ENCODE data around the gene FAM124B.

Gene FAM124B, protein sequence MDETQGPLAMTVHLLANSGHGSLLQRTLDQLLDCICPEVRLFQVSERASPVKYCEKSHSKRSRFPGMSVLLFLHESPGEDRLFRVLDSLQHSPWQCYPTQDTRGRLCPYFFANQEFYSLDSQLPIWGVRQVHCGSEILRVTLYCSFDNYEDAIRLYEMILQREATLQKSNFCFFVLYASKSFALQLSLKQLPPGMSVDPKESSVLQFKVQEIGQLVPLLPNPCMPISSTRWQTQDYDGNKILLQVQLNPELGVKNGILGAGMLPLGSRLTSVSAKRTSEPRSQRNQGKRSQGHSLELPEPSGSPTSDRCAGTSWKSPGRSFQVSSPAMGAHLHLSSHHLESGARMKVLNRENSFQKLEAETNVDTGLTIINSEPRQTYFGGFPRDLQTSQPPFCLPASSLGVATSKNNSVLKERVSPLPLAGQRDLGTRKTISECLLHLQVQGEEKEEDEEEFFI

DNA sequence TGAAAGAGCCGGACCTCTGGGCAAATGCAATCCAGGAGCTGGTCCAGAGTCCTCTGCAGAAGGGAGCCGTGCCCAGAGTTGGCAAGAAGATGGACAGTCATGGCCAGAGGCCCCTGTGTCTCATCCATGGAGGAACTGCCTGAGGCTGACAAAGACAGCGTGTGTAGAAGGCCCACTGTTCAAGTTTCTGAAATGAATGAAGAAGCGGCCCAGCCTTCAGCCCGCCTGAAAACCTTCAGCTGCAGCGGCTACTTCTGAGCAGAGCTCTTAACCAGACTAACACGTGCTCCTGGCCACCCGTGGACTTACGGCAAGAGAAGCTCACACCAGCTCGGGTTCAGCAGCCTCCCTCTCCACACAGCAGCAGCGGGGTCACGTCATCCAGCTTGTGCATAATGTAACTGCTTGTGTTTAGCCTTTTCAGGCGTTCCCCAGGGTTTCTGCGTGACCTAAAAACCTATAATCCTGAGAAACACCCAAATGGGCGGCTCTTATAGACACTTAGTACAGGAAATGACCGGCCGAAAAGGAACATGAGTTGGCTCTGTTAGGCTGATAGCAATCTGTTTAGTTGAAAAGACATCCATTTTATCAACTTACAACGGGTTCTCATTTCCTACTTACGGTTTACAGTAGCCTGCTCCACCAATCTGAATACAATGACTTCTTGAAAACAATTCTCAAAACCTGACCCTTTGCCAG is at the start of gene FAM124B:
Gene FAM124B, minus strand, starts transcription at position 467 of the 702 bp plus-strand sequence. Its CDS starts 339 bp downstream, at position 128.
- DNase-seq (ENCODE audit: low spot score), result no peak

- DNase-seq (ENCODE audit: low spot score), result peak; percentile 47
These were observed 47.6 kb upstream of the FAM124B start for GRCh38 chr2:224449212-224450147.

DNA sequence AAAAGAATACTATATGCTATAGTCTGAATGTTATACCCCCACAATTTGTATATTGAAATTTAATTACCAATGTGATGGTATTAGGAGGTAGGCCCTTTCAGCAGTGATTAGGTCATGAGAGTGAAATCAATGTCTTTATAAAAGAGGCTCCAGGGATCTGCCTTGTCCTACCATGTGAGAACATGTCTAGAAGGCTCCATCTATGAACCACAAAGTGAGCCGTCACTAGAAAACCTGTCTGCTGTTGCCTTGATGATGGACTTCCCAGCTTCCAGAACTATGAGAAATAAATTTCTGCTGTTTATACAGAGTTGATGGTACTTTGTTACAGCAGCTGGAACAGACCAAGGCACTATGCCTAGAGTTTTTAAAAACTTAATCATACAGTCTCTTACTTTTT is 46.3 kb upstream of the FAM124B start:
- DNase-seq (ENCODE audit: low spot score), result no peak

DNA sequence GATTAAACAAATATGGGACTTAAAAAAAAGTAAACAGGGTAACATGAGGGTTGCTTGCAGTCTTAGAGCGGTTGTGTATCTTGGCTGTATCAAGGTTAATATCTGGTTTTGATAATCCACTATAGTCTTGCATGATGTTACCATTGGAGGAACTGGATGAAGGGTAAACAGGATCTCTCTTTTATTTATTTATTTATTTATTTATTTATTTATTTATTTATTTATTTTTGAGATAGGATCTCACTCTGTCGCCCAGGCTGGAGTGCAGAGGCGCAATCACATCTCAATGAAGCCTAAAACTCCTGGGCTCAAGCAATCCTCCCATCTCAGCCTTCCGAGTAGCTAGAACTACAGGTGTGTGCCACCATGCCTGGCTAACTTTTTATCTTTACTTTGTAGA is 42.9 kb upstream of the FAM124B start:
- no peak for DNase-seq (ENCODE audit: low spot score)

GRCh38 chr2:224444021-224444420 is 42.1 kb upstream of the FAM124B start:
- DNase-seq (ENCODE audit: low spot score), result no peak

DNA sequence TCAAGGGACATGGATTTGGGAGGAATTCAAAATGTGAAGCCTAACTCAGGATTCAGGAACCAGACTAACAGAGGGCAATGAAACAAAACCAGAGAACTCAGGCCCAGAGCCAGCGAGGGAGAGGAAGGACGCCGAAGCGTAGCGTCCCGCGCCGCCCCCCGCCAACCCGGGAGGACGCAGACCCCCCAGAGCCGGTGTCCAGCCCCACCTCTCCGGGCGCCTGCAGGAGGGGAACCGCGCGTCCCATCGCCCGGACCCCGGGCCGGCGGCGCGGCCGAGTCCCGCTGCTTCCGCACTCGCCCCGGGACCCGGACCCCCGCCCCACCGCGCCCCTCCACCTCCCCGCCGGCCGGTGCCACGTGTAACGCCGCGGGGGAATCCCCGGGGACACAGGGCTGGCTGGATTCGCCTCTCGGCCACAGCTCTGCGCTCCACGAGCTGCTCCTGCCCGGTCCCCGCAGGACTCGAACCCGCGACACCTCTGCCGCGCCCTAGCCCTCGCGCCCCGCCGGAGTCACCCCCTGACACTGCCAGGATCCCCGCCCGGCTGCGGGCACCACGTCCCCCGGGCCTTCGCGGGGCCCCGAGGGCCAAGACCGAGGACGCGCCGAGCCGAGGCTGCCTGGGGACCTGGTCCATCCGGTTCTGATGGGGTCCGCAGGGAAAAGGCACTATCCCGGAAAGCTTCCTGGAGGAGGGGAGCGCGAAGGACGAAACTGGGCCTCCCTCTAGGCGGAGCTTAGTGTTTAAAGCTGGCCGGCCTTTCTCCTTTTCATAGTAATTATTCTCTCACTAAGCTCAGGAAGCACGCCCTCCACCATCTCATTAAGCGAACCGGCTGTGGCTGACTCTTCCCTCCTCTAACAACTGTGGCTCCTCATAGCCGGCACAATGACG is 40.4 kb upstream of the FAM124B start:
- DNase-seq (ENCODE audit: low spot score), result peak; percentile 60

GRCh38 chr2:224440988-224441387 is 39.1 kb upstream of the FAM124B start:
- DNase-seq (ENCODE audit: low spot score), result no peak

DNA sequence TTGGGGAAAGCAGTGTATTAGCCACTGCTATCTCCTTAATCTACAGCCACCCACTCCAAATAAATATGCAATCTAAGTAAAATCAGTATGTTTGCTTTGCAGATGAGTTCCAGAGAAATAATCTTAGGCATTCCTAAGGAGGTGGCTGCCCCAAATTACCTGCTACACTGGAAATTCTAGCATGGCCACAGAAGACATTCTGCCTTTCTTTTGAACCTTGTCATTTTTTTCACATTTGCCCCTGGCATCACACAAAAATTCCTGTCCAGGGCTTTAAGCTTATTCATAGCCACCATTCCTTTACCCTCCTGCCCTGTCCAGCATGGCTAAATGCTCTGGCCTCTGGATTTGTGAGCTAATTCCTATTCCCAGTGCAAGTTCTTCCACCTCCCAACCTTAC is 36.8 kb upstream of the FAM124B start:
- DNase-seq (ENCODE audit: low spot score), result no peak

DNA sequence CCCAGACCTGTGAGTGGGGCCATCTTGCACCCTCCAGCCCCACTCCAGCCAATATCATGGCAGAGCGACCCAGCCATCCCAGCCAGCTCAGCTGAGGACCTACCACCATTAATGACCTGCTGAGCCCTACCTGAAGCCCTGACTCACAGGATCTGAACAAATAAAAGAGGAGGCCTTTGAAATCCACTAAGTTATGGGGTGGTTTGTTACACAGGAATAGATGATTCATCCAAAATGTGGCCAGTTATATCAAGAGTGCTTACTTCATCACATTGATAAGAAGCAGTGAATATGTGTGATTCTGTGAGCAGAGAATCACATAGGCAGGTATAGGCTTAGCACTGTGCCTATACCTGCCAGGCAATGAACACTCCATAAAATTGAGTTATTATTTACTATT is 34.7 kb upstream of the FAM124B start:
- no peak for DNase-seq (ENCODE audit: low spot score)

- DNase-seq (ENCODE audit: low spot score), result no peak
These were observed 32.7 kb upstream of the FAM124B start for GRCh38 chr2:224434618-224435017.

DNA sequence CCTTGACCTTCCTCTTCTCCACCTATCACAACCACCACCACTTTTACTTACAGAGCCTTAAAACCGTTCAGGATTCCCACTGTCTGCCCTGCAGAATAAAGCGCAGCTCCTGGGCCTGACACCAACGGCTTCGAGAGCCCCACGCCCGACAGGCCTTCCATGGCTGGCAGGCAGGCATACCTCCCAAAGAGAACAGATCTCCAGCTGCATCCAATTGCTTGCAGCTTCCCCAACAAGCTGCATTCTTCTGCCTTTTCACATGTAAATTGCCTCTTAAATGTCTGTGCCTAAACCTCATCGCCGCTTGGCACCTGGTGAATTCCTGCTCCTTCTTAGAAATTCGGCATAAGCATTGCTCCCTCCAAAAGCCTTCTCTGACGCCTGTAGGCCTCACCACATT is 31.5 kb upstream of the FAM124B start:
- DNase-seq (ENCODE audit: low spot score), result no peak

DNA sequence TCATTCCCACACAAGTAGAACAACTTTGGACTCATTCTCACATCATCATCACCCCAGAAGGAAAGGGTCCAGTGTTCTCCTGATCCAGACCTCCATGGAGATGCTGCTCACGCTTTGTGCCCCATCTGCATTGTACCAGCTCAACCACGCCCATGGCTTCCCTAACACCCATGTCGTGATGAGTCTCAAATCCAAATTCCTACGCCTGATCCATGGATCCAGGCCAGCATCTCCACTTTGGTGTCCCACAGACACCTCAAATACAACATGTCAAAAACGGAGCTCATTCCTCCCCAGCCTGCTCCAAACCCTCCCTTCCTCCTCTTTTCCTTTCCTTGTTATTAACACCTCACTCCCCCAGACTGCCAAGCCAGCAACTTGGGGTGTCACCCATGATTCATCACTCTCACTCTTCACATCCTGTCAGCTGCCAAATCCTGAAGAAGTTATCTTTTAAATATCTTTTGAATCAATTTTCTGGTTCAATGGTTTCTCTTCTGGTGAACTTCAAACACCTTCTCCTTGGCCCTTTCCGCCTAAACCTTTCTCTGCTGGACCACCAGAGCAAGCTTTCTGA is 30.2 kb upstream of the FAM124B start:
- DNase-seq (ENCODE audit: low spot score), result no peak

DNA sequence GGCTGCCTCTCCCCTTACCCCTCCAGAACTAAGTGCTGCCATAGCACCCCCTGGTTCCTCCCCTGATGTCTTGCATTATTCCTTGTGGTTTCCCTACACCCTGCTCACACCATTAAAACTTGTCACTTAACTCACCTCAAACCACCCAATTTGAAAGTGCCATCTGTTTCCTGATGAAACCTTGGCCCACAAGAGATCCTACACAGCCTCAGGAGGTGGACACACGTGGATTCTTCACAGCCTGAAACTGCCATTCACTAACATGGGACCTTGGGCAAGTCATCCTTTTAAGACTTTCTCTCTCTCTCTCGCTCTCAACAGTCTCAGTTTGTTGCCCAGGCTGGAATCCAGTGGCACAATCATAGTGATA is 27.5 kb upstream of the FAM124B start:
- no peak for DNase-seq (ENCODE audit: low spot score)

GRCh38 chr2:224428787-224429440 is 27.0 kb upstream of the FAM124B start:
- DNase-seq (ENCODE audit: low spot score), result no peak

- DNase-seq (ENCODE audit: low spot score), result no peak
These were observed 25.6 kb upstream of the FAM124B start for GRCh38 chr2:224427471-224427870.

DNA sequence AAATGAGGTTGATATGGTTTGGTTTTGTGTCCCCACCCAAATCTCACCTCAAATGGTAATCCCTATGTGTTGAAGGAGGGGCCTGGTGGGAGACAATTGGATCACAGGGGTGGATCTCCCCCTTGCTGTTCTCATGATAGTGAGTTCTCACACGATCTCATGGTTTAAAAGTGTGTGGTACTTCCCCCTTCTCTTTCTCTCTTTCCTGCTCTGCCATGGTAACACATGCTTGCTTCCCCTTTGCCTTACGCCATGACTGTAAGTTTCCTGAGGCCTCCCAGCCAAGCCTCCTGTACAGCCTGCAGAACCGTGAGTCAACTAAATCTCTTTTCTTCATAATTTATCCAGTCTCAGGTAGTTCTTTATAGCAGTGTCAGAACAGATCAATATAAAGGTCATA is 24.7 kb upstream of the FAM124B start:
- no peak for DNase-seq (ENCODE audit: low spot score)

DNA sequence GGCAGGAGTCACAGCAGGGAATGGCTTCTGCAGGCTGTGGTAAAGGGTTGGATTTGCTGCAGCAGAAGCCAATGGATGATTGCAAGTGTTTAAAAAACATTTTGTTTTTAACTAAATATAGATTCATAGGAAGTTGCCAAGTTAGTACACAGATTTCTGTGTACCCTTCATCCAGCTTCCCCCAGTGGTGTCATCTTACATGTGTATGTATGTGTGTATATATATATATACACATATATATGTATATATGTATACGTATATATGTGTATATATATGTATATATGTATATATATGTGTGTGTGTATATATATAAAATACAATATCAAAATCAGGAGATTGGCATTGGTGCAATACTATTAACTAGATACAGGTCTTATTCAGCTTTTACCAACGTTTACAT is 19.2 kb upstream of the FAM124B start:
- no peak for DNase-seq (ENCODE audit: low spot score)

DNA sequence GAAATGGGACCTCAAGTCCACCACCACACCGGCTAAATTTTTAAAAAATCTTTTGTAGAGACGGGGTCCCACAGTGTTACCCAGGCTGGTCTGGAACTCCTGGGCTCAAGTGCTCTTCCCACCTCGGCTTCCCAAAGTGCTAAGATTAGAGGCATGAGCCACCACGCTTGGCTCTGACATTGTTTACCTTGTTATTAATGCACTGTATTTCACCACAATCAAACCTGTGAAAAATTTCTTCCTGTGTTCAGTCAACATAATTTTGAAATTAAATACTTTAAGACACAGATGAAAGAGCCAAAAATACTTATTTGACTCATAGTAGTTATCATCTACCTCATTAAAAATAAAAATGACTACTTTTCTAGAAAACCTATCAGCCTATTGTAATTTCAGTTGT is 16.0 kb upstream of the FAM124B start:
- no peak for DNase-seq (ENCODE audit: low spot score)

GRCh38 chr2:224417361-224417729 is 15.4 kb upstream of the FAM124B start:
- no peak for DNase-seq (ENCODE audit: low spot score)

DNA sequence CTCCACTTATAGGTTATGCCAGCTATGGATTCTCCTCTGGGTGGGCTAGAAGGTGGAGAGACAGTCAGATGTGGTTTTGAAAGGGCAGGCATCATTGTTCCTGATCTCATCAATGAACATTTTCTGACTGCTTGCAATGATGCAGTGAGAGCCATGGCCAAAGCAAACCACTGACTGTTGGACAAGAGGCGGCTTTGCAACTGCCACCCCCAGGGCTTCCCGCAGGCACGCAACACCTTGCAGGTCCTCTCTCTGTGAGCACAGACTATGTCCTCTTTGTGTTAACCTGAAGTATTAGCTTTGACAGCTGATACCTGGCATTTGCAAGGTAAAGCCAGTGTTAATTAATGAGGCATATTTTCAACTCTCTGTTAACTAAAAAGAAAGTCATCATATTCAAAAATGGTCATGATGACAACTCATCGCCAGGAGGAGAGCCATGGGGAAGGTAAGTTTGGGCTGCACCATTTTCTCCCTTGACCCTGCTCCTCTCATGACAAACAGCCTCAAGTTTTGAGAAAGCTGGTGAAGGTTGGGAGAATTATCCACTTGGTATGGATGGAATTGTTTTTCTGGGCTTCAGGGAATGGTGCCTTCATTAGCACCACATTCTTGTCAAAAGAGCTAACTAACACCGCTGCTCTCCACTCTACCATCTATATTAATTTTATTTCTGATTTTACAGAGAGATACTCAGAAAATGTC is 14.9 kb upstream of the FAM124B start:
- no peak for DNase-seq (ENCODE audit: low spot score)

Data from AG20443 (cell line).